ENCODE results near the gene ASB16.
A peak's percentile ranks its signal among the peaks of the same experiment; 100 is the strongest.

ASB16 gene

GRCh38 chr17:44193326-44194084, 23.0 kb downstream of the ASB16 start:
- TF ChIP-seq CTCF (IDR thresholded peaks at IDR 0.05; ENCODE audit: extremely low read depth, missing control alignments), result no peak
- no peak for DNase-seq (ENCODE audit: low spot score)

- no peak for TF ChIP-seq CTCF (IDR thresholded peaks at IDR 0.05; ENCODE audit: extremely low read depth, missing control alignments)
- DNase-seq (ENCODE audit: low spot score), result no peak
These were observed 26.6 kb downstream of the ASB16 start for GRCh38 chr17:44197107-44197506.

- peak; percentile 69 for DNase-seq (ENCODE audit: low spot score)
- no peak for TF ChIP-seq CTCF (IDR thresholded peaks at IDR 0.05; ENCODE audit: extremely low read depth, missing control alignments)
These were observed 27.6 kb downstream of the ASB16 start for GRCh38 chr17:44197980-44198720.

- no peak for TF ChIP-seq CTCF (IDR thresholded peaks at IDR 0.05; ENCODE audit: extremely low read depth, missing control alignments)
- DNase-seq (ENCODE audit: low spot score), result peak; percentile 95
These were observed 28.4 kb downstream of the ASB16 start for GRCh38 chr17:44198721-44199552.

GRCh38 chr17:44199553-44200477, 29.3 kb downstream of the ASB16 start, which contains the start of gene ATXN7L3:
Gene ATXN7L3, minus strand, starts transcription at chr17:44199884. Its CDS starts 1,814 bp downstream, at chr17:44198070.
- TF ChIP-seq CTCF (IDR thresholded peaks at IDR 0.05; ENCODE audit: extremely low read depth, missing control alignments), result no peak
- DNase-seq (ENCODE audit: low spot score), result peak; percentile 99

GRCh38 chr17:44200478-44201155, 30.1 kb downstream of the ASB16 start:
- TF ChIP-seq CTCF (IDR thresholded peaks at IDR 0.05; ENCODE audit: extremely low read depth, missing control alignments), result no peak
- DNase-seq (ENCODE audit: low spot score), result no peak

All from GM20000 (cell line).